HG02798 (cell line): ENCODE data around the gene ARSD.

ENCODE experiments used
- ATAC-seq: cut with Tn5 transposase; IDR thresholded peaks from one replicate; pipeline ENCODE4 v1.9.1; 2021; ENCODE audit warnings: mild to moderate bottlenecking; ENCODE audit not compliant: unreplicated experiment, poor library complexity

ARSD gene

GRCh38 chrX:2857566-2857965, 71.6 kb downstream of the ARSD start:
- ATAC-seq, result no peak

- ATAC-seq, result no peak
Measured at GRCh38 chrX:2855761-2856160, 73.4 kb downstream of the ARSD start.

DNA sequence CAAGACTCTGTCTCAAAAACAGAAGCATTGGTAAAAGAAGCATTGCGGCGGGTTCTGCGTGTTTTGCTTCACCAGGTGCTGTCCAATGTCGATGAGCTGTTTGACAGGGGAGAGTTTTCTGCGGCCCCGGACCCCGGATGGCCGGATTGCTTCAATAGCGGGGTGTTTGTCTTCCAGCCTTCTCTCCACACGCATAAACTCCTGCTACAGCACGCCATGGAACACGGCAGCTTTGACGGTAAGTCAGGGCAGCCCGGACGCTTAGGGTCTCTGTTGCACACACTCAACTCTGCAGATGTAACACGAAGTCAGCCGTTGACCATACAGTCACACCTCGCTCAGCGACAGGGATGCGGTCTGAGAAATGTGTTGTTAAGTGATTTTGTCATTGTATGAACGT, 74.2 kb downstream of the ARSD start:
- no peak for ATAC-seq
